Measurements from ENCODE around the gene P2RX6.
"Not testable (repeated sequence)": the region's sequence is repeated elsewhere in the genome, so short reads cannot be mapped to it uniquely, and the experiment has no call there.

The P2RX6 gene

GRCh38 chr22:21051831-21052400, 37.0 kb downstream of the P2RX6 start:
- no peak overlapping the region for H3K27ac ChIP-seq (ENCODE audit: low read depth, low read length)
- H3K79me2 ChIP-seq (ENCODE audit: control insufficient read depth, insufficient read depth, low read length, unreplicated experiment): no peaks in the 10 kb centered on the region
- no peak overlapping the region for H2AFZ ChIP-seq (ENCODE audit: low read length, unreplicated experiment)
- no peaks in the 10 kb centered on the region for H3K27me3 ChIP-seq (ENCODE audit: insufficient read depth, low read length)
- H3K4me3 ChIP-seq (ENCODE audit: low read depth, low read length): no peak overlapping the region
- H3K36me3 ChIP-seq (ENCODE audit: insufficient read depth, low read length): no peaks in the 10 kb centered on the region
- no peaks in the 10 kb centered on the region for H3K4me1 ChIP-seq (ENCODE audit: control insufficient read depth, insufficient read depth, low read length, unreplicated experiment)

DNA sequence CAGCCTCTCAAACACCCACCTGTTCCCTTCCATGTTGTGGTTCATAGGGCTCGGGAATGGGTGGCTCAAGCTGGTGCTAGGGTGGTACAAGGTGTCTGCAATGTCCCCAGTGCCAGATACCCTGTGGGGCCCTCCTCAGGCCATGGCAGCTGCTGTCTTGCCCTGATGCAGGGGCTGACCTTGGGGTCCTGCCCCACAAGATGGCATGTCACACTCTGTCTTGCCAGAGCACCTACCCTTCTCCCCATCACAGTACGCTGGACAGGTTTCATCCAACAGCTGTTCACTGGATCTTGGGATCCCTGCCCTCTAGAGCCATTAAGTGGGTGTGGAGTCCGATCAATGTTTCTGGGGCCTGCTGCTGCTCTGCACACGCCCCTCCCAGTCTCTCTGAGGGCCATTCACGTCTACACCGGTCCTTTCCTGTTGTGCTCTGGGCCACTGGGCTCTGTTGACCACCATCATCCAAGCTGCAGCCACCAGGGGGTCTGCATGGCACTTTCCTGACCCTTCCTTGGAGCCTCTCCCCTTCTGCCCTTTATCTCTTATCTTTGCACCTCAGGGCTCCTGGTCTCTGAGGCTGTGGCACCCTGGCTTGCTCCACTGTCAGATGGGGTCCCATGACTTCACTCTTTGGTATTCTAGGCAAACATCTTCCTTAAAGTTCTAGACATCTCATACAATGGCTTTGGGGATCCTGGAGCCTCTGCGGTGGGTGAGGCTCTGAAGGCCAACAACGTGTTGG, 37.9 kb downstream of the P2RX6 start:
- H3K79me2 ChIP-seq (ENCODE audit: control insufficient read depth, insufficient read depth, low read length, unreplicated experiment): no peaks in the 10 kb centered on the region
- no peak overlapping the region for H3K27ac ChIP-seq (ENCODE audit: low read depth, low read length)
- no peak overlapping the region for H2AFZ ChIP-seq (ENCODE audit: low read length, unreplicated experiment)
- no peaks in the 10 kb centered on the region for H3K36me3 ChIP-seq (ENCODE audit: insufficient read depth, low read length)
- no peaks in the 10 kb centered on the region for H3K27me3 ChIP-seq (ENCODE audit: insufficient read depth, low read length)
- H3K4me1 ChIP-seq (ENCODE audit: control insufficient read depth, insufficient read depth, low read length, unreplicated experiment): no peaks in the 10 kb centered on the region
- H3K4me3 ChIP-seq (ENCODE audit: low read depth, low read length): no peak overlapping the region

DNA sequence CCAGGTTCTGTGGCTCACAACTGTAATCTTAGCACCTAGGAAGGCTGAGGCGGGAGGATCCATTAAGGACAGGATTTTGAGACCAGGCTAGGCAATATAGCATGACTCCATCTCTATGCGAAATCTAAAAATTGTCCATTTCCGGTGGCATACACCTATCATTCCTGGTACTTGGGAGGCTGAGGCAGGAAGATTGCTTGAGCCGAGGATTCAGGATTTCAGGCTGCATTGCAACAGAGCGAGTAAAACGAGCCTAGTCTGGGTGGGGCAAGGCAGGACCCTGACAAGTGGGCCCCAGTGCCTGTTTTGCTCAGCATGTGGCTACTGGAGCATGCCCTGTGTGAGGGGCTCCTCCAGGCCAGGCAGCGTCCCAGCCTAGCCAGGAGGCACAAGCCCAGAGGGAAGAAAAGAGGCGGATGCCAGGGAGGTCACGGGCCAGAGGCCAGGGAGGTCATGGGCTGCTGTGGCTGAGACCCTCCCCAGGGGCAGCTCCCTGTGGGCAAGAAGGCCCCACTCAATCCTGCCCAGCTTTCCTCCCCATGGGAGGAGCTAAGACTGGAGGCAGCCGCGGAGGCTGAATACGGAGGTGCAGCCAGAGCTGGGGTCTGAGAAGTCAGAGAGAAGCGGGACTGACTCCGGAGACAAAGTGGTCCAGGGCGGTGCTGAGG, 39.2 kb downstream of the P2RX6 start:
- no peaks in the 10 kb centered on the region for H3K27me3 ChIP-seq (ENCODE audit: insufficient read depth, low read length)
- no peaks in the 10 kb centered on the region for H3K79me2 ChIP-seq (ENCODE audit: control insufficient read depth, insufficient read depth, low read length, unreplicated experiment)
- H2AFZ ChIP-seq (ENCODE audit: low read length, unreplicated experiment): no peak overlapping the region
- H3K4me3 ChIP-seq (ENCODE audit: low read depth, low read length): no peak overlapping the region
- H3K4me1 ChIP-seq (ENCODE audit: control insufficient read depth, insufficient read depth, low read length, unreplicated experiment): no peaks in the 10 kb centered on the region
- H3K27ac ChIP-seq (ENCODE audit: low read depth, low read length): no peak overlapping the region
- no peaks in the 10 kb centered on the region for H3K36me3 ChIP-seq (ENCODE audit: insufficient read depth, low read length)

DNA sequence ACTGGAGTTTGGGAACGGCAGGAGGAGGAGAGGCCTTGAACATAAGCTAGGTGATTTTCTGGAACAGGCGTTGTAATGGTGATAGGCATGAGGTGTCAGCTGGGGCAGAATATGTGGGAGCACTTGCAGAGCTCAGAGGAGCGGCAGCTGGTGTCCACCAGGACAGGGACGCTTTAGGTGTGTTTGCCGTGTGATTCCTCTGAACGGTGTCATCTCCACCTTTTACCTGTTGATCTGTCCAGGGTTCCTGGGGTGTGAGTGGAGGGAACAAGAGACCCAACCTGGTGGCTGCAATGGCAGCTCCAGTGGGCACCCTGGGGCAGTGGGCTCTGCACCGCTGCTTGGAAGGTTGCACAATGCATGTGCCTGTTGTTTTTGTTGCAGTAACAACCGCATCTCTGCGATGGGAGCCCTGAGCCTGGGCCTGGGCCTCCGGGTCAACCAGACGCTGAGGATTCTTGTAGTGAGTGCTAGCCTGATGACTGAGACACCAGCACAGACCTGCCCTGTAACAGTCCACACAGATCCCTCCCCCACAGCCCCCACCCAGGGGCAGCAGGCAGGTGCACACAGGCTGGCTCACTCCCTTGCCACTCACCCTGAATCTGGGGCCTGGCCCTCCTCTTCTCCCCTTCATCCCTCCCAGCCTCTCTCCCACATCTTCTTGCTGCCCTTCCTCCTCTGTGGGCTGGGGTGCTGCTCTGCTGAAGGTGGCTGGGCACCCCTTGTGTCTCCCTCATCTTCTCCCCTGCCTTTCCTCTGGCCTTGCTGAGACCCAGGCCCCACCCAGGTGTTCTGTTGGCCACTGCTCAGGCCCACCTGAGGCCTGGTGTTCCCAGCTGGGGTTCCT, 40.0 kb downstream of the P2RX6 start:
- Histone ChIP-seq H3K36me3 (ENCODE audit: insufficient read depth, low read length) (no peaks in the 10 kb centered on the region), H3K27ac (ENCODE audit: low read depth, low read length) (no peak overlapping the region), H3K79me2 (ENCODE audit: control insufficient read depth, insufficient read depth, low read length, unreplicated experiment) (no peaks in the 10 kb centered on the region), H3K4me3 (ENCODE audit: low read depth, low read length) (no peak overlapping the region), H3K27me3 (ENCODE audit: insufficient read depth, low read length) (no peaks in the 10 kb centered on the region), H3K4me1 (ENCODE audit: control insufficient read depth, insufficient read depth, low read length, unreplicated experiment) (no peaks in the 10 kb centered on the region), H2AFZ (ENCODE audit: low read length, unreplicated experiment) (no peak overlapping the region)

DNA sequence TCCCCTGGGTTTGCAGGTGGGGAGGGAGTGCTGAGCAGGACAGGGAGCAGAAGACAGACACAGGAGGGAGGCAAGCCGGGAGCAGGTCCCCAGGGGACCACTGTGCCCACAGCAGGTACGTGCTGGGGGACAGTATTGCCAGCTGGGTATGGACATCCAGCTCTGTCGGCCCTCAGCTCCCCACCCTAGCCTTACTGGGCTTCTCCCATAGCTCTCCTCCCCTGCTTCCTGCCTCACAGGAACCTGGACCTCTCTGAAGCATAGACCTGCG, 40.5 kb downstream of the P2RX6 start:
- no peaks in the 10 kb centered on the region for H3K36me3 ChIP-seq (ENCODE audit: insufficient read depth, low read length)
- no peaks in the 10 kb centered on the region for H3K79me2 ChIP-seq (ENCODE audit: control insufficient read depth, insufficient read depth, low read length, unreplicated experiment)
- H3K4me3 ChIP-seq (ENCODE audit: low read depth, low read length): no peak overlapping the region
- no peaks in the 10 kb centered on the region for H3K27me3 ChIP-seq (ENCODE audit: insufficient read depth, low read length)
- H3K27ac ChIP-seq (ENCODE audit: low read depth, low read length): no peak overlapping the region
- no peaks in the 10 kb centered on the region for H3K4me1 ChIP-seq (ENCODE audit: control insufficient read depth, insufficient read depth, low read length, unreplicated experiment)
- H2AFZ ChIP-seq (ENCODE audit: low read length, unreplicated experiment): no peak overlapping the region

DNA sequence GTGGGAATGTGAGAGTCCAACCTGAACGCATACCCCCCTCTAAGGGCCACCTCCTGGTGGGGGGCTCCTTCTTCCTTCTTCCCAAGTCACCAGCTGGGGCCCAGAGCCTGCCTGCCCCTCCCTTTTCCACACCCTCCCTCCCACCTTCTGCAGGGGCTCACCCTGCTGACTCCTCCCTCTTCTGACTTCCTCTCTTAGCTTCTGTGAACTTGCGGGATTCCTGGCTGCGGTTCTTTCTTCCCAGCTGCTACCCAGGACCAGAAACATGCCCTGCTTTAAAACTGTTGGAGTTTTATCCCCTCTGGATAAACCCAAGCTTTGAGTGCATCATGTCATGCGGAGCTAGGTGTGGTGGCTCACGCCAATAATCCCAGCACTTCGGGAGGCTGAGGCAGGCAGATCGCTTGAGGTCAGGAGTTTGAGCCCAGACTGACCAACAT, 40.9 kb downstream of the P2RX6 start:
- H3K36me3 ChIP-seq (ENCODE audit: insufficient read depth, low read length): no peaks in the 10 kb centered on the region
- no peaks in the 10 kb centered on the region for H3K27me3 ChIP-seq (ENCODE audit: insufficient read depth, low read length)
- H2AFZ ChIP-seq (ENCODE audit: low read length, unreplicated experiment): no peak overlapping the region

GRCh38 chr22:21060363-21060762, 45.4 kb downstream of the P2RX6 start:
- not testable (repeated sequence) for H3K79me2 ChIP-seq (ENCODE audit: control insufficient read depth, insufficient read depth, low read length, unreplicated experiment); H2AFZ ChIP-seq (ENCODE audit: low read length, unreplicated experiment); H3K4me1 ChIP-seq (ENCODE audit: control insufficient read depth, insufficient read depth, low read length, unreplicated experiment); H3K36me3 ChIP-seq (ENCODE audit: insufficient read depth, low read length); H3K4me3 ChIP-seq (ENCODE audit: low read depth, low read length); H3K27me3 ChIP-seq (ENCODE audit: insufficient read depth, low read length); H3K27ac ChIP-seq (ENCODE audit: low read depth, low read length)

More for the DNA sequence above, 40.9 kb downstream of the P2RX6 start:
- Histone ChIP-seq H3K27ac (ENCODE audit: low read depth, low read length) (no peak overlapping the region), H3K4me3 (ENCODE audit: low read depth, low read length) (no peak overlapping the region), H3K79me2 (ENCODE audit: control insufficient read depth, insufficient read depth, low read length, unreplicated experiment) (no peaks in the 10 kb centered on the region), H3K4me1 (ENCODE audit: control insufficient read depth, insufficient read depth, low read length, unreplicated experiment) (no peaks in the 10 kb centered on the region)

DNA sequence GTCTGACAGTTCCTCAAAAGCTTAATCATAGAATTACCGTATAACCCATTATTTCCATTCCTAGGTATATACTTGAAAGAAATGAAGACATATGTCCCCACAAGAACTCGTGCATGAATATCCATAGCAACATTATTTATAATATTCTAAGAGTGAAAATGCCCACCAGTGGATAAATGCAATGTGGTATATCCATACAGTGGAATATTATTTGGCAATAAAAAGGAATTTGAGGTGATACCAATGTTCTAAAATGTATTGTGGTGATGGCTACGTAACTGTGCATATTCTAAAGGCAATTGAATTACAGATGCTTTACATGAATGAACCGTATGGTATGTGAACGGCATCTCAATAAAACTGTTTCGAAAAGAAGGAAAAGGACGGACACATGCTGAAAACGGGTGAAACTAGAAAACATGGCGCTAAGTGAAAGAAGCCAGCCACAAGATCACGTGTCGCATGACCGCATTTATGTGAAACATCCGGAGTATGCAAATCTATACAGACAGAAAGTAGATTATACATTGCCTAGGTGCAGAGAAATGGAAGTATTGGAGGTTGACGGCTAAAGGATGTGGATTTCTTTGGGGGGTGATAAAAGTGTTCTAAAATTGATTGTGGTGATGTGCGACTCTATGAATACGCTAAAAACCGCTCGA, 46.8 kb downstream of the P2RX6 start:
- H3K27ac ChIP-seq (ENCODE audit: low read depth, low read length); H2AFZ ChIP-seq (ENCODE audit: low read length, unreplicated experiment); H3K27me3 ChIP-seq (ENCODE audit: insufficient read depth, low read length); H3K4me1 ChIP-seq (ENCODE audit: control insufficient read depth, insufficient read depth, low read length, unreplicated experiment); H3K79me2 ChIP-seq (ENCODE audit: control insufficient read depth, insufficient read depth, low read length, unreplicated experiment); H3K4me3 ChIP-seq (ENCODE audit: low read depth, low read length); H3K36me3 ChIP-seq (ENCODE audit: insufficient read depth, low read length): not testable (repeated sequence)

GRCh38 chr22:21064425-21064824, 49.5 kb downstream of the P2RX6 start:
- H3K4me3 ChIP-seq (ENCODE audit: low read depth, low read length); H2AFZ ChIP-seq (ENCODE audit: low read length, unreplicated experiment); H3K27ac ChIP-seq (ENCODE audit: low read depth, low read length); H3K27me3 ChIP-seq (ENCODE audit: insufficient read depth, low read length); H3K79me2 ChIP-seq (ENCODE audit: control insufficient read depth, insufficient read depth, low read length, unreplicated experiment); H3K36me3 ChIP-seq (ENCODE audit: insufficient read depth, low read length); H3K4me1 ChIP-seq (ENCODE audit: control insufficient read depth, insufficient read depth, low read length, unreplicated experiment): not testable (repeated sequence)
